GM18502 (cell line): ENCODE measurements around the gene DYDC1.

Source experiments
- ATAC-seq: cut with Tn5 transposase; IDR thresholded peaks from one replicate; pipeline ENCODE4 v1.9.1; 2021; ENCODE audit warnings: mild to moderate bottlenecking; ENCODE audit not compliant: unreplicated experiment, poor library complexity

The DYDC1 gene

GRCh38 chr10:80288849-80289248 lies 67.7 kb downstream of the DYDC1 start:
- ATAC-seq, result no peak
